Heart left ventricle (tissue), 13 donors: ENCODE data around the gene THOC1.

Experiments used
- CTCF ChIP-seq, 12 donors: fragments of 200-600 bp; sonication (generic) in 4 of 12; IDR thresholded peaks; one replicate each; pipeline versions ENCODE4 v1.5.0 to v1.8.0; 2018 to 2022; ENCODE audit warnings: antibody characterized with exemption in 12 of 12, mild to moderate bottlenecking in 5 of 12
- POLR2A ChIP-seq, 2 donors: fragments of 450-650 bp; IDR thresholded peaks; one replicate each; pipeline ENCODE4 v1.6.1; 2017; ENCODE audit warnings: antibody characterized with exemption in 2 of 2, mild to moderate bottlenecking in 2 of 2, moderate library complexity in 2 of 2
- donor health status: ischemic (EF 13 %, LVEDD 7.1; RV severe dilation, severe dysfunction).
- donor health status: DM: no; HTN: yes; CAD: no.
- donor health status: DM: no; HTN: no; CAD: no.
- donor health status: ischemic (EF 25% LVEDD 6.9; RV normal size, moderate dysfunction).
- donor health status: ischemic (EF 25% LVEDD 5.7; RV mildly dilated, moderate dysfunction).
- donor health status: ischemic (EF 35%, LVEDD 5.7; RV mildly dilated, moderate dysfunction).
- donor health status: nonischemic (EF 11% LVEDD 7.7; RV severe dilation, severe dysfunction).
- donor health status: DM: yes; HTN: yes; CAD: no.
- donor health status: PGD.
- donor health status: ischemic (EF 29% LVEDD 5.4; RV normal size, mild dysfunction).
- donor health status: nonischemic (EF 23%, LVEDD 6.1; RV moderate dilation, normal function).

GRCh38 chr18:275486-275885 is 7.6 kb upstream of the THOC1 start:
- TF ChIP-seq CTCF (IDR thresholded peaks at IDR 0.05) = no peak
- no peak for TF ChIP-seq POLR2A (IDR thresholded peaks at IDR 0.05)
